GM19324 (cell line): ENCODE measurements around the gene RPS15.
"Not testable (repeated sequence)": the region's sequence is repeated elsewhere in the genome, so short reads cannot be mapped to it uniquely, and the experiment has no call there.

ENCODE experiments used
- ATAC-seq: cut with Tn5 transposase; IDR thresholded peaks from one replicate; pipeline ENCODE4 v1.9.1; 2021; ENCODE audit warnings: mild to moderate bottlenecking, moderate library complexity; ENCODE audit not compliant: unreplicated experiment, low FRiP score

RPS15 gene

GRCh38 chr19:1431759-1432506, 6.3 kb upstream of the RPS15 start:
- ATAC-seq = no peak

- no peak for ATAC-seq
Measured at GRCh38 chr19:1432507-1432887, 5.7 kb upstream of the RPS15 start.

GRCh38 chr19:1433119-1434039, 4.8 kb upstream of the RPS15 start:
- no peak for ATAC-seq

- ATAC-seq = no peak
Measured at GRCh38 chr19:1434040-1434366, 4.2 kb upstream of the RPS15 start.

- no peak for ATAC-seq
Measured at GRCh38 chr19:1434577-1435060, 3.6 kb upstream of the RPS15 start.

GRCh38 chr19:1435378-1435989, 2.7 kb upstream of the RPS15 start:
- ATAC-seq = no peak

- ATAC-seq = no peak
Measured at GRCh38 chr19:1437609-1438008, 587 bp upstream of the RPS15 start.

GRCh38 chr19:1438933-1439354, 748 bp downstream of the RPS15 start:
- ATAC-seq = no peak

GRCh38 chr19:1439525-1440417, 1.6 kb downstream of the RPS15 start:
- not testable (repeated sequence) for ATAC-seq

GRCh38 chr19:1440418-1440801, 2.2 kb downstream of the RPS15 start:
- ATAC-seq = no peak

GRCh38 chr19:1441022-1441426, 2.8 kb downstream of the RPS15 start:
- no peak for ATAC-seq

GRCh38 chr19:1441677-1442438, 3.7 kb downstream of the RPS15 start:
- ATAC-seq = no peak

GRCh38 chr19:1445185-1445931, 7.2 kb downstream of the RPS15 start:
- no peak for ATAC-seq

- no peak for ATAC-seq
Measured at GRCh38 chr19:1445932-1446712, 7.9 kb downstream of the RPS15 start.

GRCh38 chr19:1446713-1447481, 8.7 kb downstream of the RPS15 start:
- no peak for ATAC-seq

GRCh38 chr19:1447504-1447903, 9.3 kb downstream of the RPS15 start:
- no peak for ATAC-seq

- no peak for ATAC-seq
Measured at GRCh38 chr19:1447944-1448343, 9.7 kb downstream of the RPS15 start.
